GM18868 (cell line): ENCODE data around the gene PHF11.
"Not testable (repeated sequence)": the region's sequence is repeated elsewhere in the genome, so short reads cannot be mapped to it uniquely, and the experiment has no call there.

Experiments used
- ATAC-seq: cut with Tn5 transposase; IDR thresholded peaks from one replicate; pipeline ENCODE4 v1.9.1; 2021; ENCODE audit warnings: mild to moderate bottlenecking, moderate library complexity; ENCODE audit not compliant: unreplicated experiment

PHF11 gene

DNA sequence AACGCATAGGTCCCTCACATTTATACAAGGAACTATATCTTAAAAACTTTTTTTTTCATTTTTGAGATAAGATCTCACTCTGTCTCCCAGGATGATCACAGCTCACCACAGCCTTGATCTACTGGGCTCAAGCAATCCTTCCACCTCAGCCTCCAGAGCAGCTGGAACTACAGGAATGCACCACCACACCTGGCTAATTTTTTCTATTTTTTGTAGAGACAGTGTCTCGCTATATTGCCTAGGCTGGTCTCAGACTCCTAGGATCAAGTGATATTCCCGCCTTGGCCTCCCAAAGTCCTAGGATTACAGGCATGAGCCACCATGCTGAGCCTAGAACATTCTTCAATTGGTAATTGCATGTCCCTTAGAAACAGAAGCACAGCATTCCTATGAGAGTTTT, 47.9 kb downstream of the PHF11 start:
- ATAC-seq: no peak

GRCh38 chr13:49545661-49546060, 49.9 kb downstream of the PHF11 start:
- ATAC-seq: no peak

DNA sequence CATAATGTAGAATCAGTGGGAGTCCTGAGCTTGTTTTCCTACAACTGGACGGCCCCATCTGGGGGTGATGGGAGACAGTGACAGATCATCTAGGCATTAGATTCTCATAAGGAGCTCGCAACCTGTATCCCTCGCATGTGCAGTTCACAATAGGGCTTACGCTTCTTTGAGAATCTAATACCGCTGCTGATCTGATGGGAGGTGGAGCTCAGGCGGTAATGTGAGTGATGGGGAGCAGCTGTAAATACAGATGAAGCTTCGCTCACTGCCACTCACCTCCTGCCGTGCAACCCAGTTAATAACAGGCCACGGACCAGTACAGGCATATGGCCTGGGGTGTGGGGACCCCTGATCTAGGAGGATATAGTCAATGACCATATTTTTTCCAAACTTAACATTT, 50.8 kb downstream of the PHF11 start:
- ATAC-seq: no peak

GRCh38 chr13:49549289-49549688, 53.5 kb downstream of the PHF11 start:
- no peak for ATAC-seq

GRCh38 chr13:49550942-49551644, 55.3 kb downstream of the PHF11 start:
- ATAC-seq: no peak

GRCh38 chr13:49553888-49554287, 58.1 kb downstream of the PHF11 start:
- ATAC-seq: no peak

DNA sequence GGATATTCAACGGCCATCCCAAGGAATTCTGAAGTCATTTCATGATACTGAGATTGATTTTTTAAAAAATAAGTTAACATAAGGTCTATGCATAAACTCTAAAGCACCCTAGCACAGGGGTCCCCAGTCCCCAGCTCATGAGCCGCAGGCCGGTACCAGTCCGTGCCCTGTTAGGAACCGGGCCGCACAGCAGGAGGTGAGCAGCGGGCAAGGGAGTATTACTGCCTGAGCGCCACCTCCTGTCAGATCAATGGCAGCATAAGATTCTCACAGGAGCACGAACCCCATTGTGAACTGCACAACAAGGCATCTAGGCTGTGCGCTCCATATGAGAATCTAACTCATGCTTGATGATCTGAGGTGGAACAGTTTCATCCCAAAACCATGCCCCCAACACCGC, 58.6 kb downstream of the PHF11 start:
- ATAC-seq: no peak

DNA sequence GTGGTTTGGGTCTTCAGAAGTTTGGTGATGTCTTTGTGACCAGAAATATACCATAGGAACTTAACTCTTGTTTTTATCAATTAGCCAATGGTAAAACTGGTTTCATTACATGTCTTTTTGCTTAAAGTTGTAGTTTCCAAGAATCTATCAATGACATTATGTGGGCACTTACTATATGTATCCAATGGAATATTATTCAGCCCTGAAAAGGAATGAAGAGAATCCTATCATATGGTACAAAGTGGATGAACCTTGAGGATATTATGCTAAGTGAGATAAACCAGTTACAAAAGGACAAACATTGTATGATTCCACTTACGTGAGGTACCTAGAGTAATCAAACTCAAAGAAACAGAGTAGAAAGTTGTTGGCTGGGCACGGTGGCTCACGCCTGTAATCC, 63.3 kb downstream of the PHF11 start:
- ATAC-seq: no peak

GRCh38 chr13:49560270-49561061, 64.7 kb downstream of the PHF11 start:
- ATAC-seq: no peak

- ATAC-seq: no peak
These were observed 65.3 kb downstream of the PHF11 start for GRCh38 chr13:49561062-49561410.

GRCh38 chr13:49563516-49563915, 67.8 kb downstream of the PHF11 start:
- no peak for ATAC-seq

- ATAC-seq: not testable (repeated sequence)
These were observed 69.7 kb downstream of the PHF11 start for GRCh38 chr13:49565461-49565860.

DNA sequence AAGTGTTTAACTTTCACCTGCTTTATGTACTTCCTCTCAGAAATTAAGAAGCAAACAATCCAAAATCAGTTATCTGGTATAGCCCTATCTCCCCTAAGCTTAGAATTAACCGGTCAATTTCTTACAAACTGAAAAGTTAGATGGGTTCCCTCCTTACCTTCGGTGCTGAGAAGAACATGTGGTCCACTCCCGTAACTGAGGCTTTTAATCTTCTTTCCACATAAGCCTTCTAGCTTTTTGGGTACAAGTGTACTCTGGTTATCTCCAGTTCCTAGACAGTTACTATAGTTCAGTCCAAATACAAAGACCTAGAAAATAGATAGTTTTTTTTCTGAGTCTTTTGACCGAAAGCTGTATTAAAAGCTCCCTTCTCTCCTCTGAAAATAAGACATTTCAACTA, 70.7 kb downstream of the PHF11 start:
- ATAC-seq: no peak

GRCh38 chr13:49567491-49567890, 71.7 kb downstream of the PHF11 start:
- no peak for ATAC-seq

GRCh38 chr13:49569993-49570689, 74.4 kb downstream of the PHF11 start:
- ATAC-seq: peak; percentile 77

DNA sequence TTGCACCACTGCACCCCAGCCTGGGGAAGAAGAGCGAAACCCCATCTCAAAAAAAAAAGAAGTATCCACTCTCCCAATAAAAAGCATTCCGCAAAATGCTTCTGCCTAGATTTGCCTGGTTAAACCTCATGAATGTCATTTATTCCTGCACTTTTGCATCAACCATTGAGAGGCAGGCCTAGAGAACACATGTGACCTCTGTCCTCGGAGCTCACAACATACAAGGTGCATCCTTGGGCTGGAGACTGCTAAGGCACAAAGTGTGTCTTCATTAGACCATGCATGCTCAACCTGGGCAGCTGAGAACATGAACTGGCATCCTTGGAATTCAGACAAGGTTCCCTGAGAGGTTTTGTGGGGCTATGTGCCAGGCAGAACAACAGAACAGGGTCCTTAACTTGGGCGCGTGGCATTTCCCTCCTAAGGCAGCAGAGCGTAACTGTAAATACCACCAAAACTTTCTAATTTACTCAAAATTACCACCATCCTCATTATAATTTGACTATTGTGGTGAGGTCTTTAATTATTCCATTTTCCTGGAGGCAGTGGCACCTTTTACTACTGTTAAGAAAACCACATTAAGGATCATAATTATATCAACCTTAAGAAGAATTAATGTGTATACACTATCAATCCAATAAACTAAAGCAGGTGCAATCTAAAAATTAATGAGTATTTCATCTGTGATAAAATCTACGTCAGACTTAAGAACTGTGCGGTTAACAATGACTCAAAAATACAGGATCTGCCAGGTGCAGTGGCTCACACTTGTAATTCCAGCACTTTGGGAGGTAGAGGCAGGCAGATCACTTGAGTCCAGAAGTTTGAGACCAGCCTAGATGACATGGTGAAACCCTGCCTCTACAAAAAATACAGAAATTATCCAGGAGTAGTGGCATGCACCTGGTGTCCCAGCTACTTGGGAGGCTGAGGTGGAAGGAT, 75.8 kb downstream of the PHF11 start:
- peak; percentile 43 for ATAC-seq
